ENCODE measurements around the gene INSIG1.

DNA sequence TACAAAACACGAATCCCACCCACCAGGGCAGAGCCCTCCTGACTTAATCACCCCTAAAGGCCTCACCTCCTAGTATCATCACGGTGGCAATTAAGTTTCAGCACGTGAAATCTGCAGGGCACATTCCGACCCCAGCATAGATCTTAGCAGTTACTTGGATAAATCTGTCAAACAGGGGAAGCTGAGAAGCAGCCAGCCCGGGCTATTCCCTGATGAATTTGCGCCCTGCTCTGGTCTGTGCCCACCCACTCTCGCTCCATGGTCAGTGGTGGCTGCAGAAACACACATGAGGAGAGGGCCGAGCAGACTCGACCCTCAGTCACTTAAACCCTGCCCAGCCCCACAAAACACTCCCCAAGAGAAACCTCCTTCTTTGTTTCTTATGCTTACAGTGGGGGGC, 28.7 kb downstream of the INSIG1 start:
- TF ChIP-seq, protein P1, sequence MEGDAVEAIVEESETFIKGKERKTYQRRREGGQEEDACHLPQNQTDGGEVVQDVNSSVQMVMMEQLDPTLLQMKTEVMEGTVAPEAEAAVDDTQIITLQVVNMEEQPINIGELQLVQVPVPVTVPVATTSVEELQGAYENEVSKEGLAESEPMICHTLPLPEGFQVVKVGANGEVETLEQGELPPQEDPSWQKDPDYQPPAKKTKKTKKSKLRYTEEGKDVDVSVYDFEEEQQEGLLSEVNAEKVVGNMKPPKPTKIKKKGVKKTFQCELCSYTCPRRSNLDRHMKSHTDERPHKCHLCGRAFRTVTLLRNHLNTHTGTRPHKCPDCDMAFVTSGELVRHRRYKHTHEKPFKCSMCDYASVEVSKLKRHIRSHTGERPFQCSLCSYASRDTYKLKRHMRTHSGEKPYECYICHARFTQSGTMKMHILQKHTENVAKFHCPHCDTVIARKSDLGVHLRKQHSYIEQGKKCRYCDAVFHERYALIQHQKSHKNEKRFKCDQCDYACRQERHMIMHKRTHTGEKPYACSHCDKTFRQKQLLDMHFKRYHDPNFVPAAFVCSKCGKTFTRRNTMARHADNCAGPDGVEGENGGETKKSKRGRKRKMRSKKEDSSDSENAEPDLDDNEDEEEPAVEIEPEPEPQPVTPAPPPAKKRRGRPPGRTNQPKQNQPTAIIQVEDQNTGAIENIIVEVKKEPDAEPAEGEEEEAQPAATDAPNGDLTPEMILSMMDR (IDR thresholded peaks at IDR 0.05; ENCODE audit: low read depth, low read length, missing input control) = no peak
- TF ChIP-seq FOXA1 (IDR thresholded peaks at IDR 0.05) (no peak), EGR1 (IDR thresholded peaks at IDR 0.05; ENCODE audit: low read depth in 2 of 2) (no peak), YY1 (IDR thresholded peaks at IDR 0.05) (no peak), TAF1 (conservative IDR thresholded peaks at IDR 0.05) (no peak), JUND (IDR thresholded peaks at IDR 0.05) (no peak), GABPA (IDR thresholded peaks at IDR 0.05 in 1 of 2, conservative IDR thresholded peaks at IDR 0.05 in 1 of 2) (no peak), RAD21 (IDR thresholded peaks at IDR 0.05) (no peak)
- TF ChIP-seq, protein P2, sequence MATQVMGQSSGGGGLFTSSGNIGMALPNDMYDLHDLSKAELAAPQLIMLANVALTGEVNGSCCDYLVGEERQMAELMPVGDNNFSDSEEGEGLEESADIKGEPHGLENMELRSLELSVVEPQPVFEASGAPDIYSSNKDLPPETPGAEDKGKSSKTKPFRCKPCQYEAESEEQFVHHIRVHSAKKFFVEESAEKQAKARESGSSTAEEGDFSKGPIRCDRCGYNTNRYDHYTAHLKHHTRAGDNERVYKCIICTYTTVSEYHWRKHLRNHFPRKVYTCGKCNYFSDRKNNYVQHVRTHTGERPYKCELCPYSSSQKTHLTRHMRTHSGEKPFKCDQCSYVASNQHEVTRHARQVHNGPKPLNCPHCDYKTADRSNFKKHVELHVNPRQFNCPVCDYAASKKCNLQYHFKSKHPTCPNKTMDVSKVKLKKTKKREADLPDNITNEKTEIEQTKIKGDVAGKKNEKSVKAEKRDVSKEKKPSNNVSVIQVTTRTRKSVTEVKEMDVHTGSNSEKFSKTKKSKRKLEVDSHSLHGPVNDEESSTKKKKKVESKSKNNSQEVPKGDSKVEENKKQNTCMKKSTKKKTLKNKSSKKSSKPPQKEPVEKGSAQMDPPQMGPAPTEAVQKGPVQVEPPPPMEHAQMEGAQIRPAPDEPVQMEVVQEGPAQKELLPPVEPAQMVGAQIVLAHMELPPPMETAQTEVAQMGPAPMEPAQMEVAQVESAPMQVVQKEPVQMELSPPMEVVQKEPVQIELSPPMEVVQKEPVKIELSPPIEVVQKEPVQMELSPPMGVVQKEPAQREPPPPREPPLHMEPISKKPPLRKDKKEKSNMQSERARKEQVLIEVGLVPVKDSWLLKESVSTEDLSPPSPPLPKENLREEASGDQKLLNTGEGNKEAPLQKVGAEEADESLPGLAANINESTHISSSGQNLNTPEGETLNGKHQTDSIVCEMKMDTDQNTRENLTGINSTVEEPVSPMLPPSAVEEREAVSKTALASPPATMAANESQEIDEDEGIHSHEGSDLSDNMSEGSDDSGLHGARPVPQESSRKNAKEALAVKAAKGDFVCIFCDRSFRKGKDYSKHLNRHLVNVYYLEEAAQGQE (IDR thresholded peaks at IDR 0.05) = no peak
- TF ChIP-seq, protein P3, sequence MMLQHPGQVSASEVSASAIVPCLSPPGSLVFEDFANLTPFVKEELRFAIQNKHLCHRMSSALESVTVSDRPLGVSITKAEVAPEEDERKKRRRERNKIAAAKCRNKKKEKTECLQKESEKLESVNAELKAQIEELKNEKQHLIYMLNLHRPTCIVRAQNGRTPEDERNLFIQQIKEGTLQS (IDR thresholded peaks at IDR 0.05) = no peak
- TF ChIP-seq, protein P4, sequence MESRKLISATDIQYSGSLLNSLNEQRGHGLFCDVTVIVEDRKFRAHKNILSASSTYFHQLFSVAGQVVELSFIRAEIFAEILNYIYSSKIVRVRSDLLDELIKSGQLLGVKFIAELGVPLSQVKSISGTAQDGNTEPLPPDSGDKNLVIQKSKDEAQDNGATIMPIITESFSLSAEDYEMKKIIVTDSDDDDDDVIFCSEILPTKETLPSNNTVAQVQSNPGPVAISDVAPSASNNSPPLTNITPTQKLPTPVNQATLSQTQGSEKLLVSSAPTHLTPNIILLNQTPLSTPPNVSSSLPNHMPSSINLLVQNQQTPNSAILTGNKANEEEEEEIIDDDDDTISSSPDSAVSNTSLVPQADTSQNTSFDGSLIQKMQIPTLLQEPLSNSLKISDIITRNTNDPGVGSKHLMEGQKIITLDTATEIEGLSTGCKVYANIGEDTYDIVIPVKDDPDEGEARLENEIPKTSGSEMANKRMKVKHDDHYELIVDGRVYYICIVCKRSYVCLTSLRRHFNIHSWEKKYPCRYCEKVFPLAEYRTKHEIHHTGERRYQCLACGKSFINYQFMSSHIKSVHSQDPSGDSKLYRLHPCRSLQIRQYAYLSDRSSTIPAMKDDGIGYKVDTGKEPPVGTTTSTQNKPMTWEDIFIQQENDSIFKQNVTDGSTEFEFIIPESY (IDR thresholded peaks at IDR 0.05) = no peak
- TF ChIP-seq, protein P5, sequence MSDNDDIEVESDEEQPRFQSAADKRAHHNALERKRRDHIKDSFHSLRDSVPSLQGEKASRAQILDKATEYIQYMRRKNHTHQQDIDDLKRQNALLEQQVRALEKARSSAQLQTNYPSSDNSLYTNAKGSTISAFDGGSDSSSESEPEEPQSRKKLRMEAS (IDR thresholded peaks at IDR 0.05) = no peak

Data from liver (tissue), 3 donors.